GM21619 (cell line): ENCODE data around the gene ADD3.
A peak's percentile ranks its signal among the peaks of the same experiment; 100 is the strongest.
"Not testable (repeated sequence)": the region's sequence is repeated elsewhere in the genome, so short reads cannot be mapped to it uniquely, and the experiment has no call there.

Experiments used
- ATAC-seq: cut with Tn5 transposase; IDR thresholded peaks from one replicate; pipeline ENCODE4 v1.9.1; 2021; ENCODE audit not compliant: unreplicated experiment

ADD3 gene

GRCh38 chr10:110101464-110102144, 93.8 kb downstream of the ADD3 start:
- ATAC-seq: peak; percentile 49

GRCh38 chr10:110103921-110104461, 96.2 kb downstream of the ADD3 start:
- no peak for ATAC-seq

- ATAC-seq: no peak
These were observed 98.1 kb downstream of the ADD3 start for GRCh38 chr10:110105873-110106272.

GRCh38 chr10:110107430-110107829, 99.6 kb downstream of the ADD3 start:
- no peak for ATAC-seq

DNA sequence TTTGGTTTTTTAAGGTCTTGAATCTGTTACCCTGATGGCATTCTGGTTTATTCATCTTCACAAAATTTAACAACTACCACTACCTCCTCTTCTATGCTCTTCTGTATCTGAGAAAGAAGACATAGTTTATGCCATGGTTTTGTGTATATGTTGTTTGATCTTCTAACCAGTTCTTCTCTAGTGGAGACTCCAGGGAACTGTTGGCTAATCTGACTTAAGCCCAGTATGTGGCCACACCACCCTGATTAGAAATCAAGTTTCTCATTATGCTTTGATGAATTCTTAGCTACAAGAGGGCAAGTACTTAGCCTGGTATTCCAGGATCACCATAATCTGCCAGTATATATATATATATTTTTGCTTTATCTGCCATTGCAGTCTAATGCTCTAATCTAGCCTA, 100.1 kb downstream of the ADD3 start:
- ATAC-seq: no peak

DNA sequence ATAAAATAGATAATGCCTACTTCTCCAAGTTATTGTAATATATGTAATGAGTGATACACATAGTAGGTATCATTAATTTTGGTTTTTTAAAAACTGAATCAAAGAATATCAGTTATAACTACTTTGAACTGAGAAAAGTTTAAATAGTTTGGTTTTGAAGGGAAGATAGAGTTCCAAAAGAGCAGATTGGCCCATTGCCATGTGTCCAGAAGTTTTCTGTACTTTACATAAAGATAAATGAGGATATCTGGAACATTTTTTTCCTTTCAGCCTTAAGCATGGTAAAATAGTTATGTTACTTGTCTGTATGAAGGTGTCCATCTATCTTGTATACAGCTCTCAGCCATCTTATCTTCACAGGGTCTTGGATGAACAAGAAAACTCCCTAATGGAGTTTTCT, 101.7 kb downstream of the ADD3 start:
- ATAC-seq: no peak

GRCh38 chr10:110110338-110110737, 102.6 kb downstream of the ADD3 start:
- ATAC-seq: no peak

GRCh38 chr10:110113670-110114337, 106.0 kb downstream of the ADD3 start:
- no peak for ATAC-seq

DNA sequence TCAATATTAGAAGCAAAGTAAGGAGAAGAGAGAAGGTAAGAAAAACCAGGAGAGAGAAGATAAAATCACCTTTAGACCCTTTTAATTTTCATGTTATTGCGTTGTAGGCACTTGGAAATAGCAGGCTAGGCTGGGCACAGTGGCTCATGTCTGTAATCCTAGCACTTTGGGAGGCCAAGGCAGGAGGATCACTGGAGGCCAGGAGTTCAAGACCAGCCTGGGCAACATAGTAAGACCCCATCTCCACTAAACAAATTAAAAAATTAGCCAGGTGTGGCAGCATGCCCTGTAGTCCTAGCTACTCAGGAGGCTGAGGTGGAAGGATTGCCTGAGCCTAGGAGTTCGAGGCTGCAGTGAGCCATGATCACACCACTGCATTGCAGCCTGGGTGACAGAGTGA, 106.9 kb downstream of the ADD3 start:
- not testable (repeated sequence) for ATAC-seq

DNA sequence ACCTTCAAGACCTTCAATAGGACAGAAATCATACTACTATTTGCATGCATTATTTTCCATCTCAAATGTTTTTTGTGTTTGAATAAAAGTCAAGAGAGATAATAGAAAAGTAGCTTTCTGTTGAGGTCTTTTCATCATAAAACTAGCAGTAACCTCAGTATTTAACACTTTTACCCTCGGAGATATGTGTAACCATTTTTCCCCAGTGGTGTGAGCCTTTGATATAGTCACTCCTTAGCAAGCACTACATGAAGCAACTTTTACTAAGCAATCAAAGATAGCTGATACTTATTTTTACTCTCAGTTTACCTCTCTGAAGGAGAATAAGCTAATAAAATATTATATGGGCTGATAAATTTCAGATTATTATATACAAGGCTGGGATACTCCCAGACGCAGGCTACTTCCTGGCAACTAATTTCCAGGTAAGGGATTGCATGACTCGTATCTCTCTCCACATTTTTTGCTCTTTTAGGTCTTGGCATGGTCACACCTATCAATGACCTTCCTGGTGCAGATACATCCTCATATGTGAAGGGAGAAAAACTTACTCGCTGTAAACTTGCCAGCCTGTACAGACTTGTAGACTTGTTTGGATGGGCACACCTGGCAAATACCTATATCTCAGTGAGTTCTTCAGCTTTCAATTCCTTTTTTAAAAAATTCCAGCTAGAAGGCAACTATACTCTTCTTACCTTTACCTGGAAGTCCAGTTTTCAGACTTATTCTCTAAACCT, 108.2 kb downstream of the ADD3 start:
- ATAC-seq: no peak

GRCh38 chr10:110118891-110119621, 111.3 kb downstream of the ADD3 start:
- ATAC-seq: no peak

DNA sequence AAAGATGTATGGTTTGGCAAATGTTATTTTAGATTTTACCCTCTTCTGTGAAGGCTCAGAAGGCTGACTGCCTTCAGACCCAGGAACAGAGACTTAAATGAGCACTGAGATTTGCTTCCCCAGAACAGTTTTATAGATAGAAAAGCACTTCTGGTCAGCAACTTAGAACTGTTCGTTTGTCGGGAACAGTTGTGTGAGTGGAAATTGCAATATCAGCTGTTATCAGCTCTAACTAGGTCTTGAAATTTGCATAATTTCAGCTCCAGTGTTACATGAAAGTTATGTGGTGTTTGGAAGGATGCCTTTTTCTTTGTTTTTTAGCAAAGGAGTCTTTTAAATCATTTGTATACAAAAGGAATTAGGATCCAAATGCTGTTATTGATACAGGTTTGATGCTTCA, 115.8 kb downstream of the ADD3 start:
- no peak for ATAC-seq

- no peak for ATAC-seq
These were observed 121.7 kb downstream of the ADD3 start for GRCh38 chr10:110129490-110129889.

DNA sequence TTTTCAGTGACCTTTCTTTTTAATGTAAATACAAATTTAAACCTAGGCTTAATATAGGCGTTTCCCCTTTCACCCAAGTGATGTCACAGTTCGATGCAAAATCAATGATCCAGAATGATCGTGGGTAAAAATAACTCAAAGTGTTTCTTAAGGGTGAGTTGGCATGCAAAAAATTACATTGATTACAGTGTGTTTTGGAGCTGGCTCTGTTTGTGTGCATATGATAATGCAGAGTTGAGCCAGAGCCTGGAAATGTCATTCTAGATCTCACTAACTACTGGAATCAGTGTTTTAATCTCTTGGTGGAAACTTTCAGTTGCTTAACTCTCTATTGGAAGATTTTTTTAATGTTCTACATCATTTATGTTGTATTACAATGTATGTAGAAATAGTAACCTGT, 127.1 kb downstream of the ADD3 start:
- ATAC-seq: no peak

GRCh38 chr10:110135836-110136235, 128.1 kb downstream of the ADD3 start:
- not testable (repeated sequence) for ATAC-seq

GRCh38 chr10:110137142-110137545, 129.4 kb downstream of the ADD3 start:
- ATAC-seq: no peak

DNA sequence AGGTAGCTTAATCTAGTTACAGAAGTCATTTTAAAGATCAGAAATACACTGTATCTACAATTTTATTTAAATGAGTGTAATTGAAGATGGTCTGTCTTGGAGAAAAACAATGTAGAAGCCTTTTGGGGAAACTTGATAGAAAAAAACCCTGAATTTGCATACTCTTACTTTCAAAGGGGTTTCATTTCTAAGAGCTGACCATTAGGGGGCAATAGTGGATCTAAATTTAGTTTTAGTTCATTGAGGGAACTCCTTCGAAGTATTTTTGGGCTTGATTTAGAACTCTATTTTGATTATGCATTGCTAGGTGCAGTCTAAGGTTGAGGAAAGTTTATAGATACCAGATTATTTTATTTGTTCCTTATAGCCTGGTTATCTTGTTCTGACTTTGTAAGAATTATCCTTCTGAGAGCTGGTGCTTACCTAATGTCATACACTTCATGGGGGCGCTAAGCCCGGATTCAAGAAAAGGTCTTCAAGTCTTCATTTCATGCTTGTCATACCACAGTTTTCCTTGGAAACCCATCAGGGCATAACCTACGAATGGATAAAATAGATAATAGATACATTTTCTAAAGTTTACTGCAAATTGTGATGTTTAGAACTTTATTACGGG, 130.5 kb downstream of the ADD3 start:
- ATAC-seq: no peak

- no peak for ATAC-seq
These were observed 133.4 kb downstream of the ADD3 start for GRCh38 chr10:110141185-110141584.

DNA sequence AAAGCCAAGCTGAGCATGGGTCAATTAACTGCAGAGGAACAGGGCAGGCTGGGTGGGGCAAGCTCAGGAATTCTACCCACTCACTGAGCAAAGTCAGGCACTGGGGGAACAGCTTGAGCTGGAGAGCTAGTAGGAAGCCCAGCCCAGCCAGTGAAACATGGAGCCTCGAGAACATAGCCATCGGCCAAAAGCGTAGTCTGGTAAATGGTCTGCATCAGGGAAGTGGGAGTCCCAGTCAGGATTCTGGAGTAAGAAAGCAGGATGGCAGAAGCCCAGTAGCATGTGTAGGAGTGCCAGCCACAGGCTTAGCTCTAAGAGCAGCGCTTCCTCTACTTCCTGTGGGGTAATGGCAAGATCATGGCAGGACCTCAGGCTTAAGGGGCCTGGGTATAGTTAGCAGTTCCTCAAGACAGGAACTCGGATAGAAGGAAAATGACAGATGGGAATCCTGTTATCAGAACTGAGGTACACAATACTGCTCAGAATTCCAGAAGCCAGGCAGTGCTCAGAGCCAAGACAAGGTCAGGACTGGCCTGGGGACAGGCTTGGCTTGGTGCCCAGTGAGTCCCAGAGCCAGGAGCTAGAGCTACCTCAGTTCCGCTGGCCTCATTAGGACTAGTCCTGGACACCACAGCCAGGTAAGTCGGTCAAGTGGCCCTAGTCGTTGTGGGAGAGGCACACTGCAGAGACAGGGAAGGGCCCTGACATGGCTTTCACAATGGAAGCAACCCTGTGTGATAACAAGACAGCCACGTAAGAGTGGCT, 134.3 kb downstream of the ADD3 start:
- no peak for ATAC-seq

- ATAC-seq: no peak
These were observed 135.2 kb downstream of the ADD3 start for GRCh38 chr10:110142965-110143364.
